Smooth muscle cell (in vitro differentiated cells): ENCODE measurements around the gene MUC2. TPM values are rescaled to one million over a fixed set of nuclear protein-coding genes. Genes with fewer than 3 reads are reported as not detected.

Experiments
- DNase-seq: peaks from one replicate; lab custom pipeline; 2025; ENCODE audit not compliant: unreplicated experiment; lab: John Stamatoyannopoulos, UW
- H2AFZ ChIP-seq: fragments of 200-600 bp; sonication (generic); 2 replicates; pipeline ENCODE4 v1.6.0; 2016; ENCODE audit warnings: antibody characterized with exemption, low read depth, mild to moderate bottlenecking
- H3F3A ChIP-seq: fragments of 200-600 bp; sonication (generic); 2 replicates; pipeline ENCODE4 v1.6.0; 2017; ENCODE audit warnings: antibody characterized with exemption, low read depth
- H3K27ac ChIP-seq: fragments of 200-600 bp; sonication (generic); 2 replicates; pipeline ENCODE4 v1.5.1; 2016; ENCODE audit warnings: low read depth, mild to moderate bottlenecking
- H3K27me3 ChIP-seq: fragments of 200-600 bp; sonication (generic); 2 replicates; pipeline ENCODE4 v1.6.1; 2016; ENCODE audit warnings: low read depth, mild to moderate bottlenecking
- H3K36me3 ChIP-seq: fragments of 200-600 bp; sonication (generic); 2 replicates; pipeline ENCODE4 v1.5.1; 2016; ENCODE audit warnings: low read depth
- H3K4me1 ChIP-seq: fragments of 200-600 bp; sonication (generic); 2 replicates; pipeline ENCODE4 v1.5.1; 2016; ENCODE audit warnings: low read depth
- H3K4me2 ChIP-seq: fragments of 200-600 bp; sonication (generic); 2 replicates; pipeline ENCODE4 v1.6.0; 2016; ENCODE audit warnings: mild to moderate bottlenecking
- H3K4me3 ChIP-seq: fragments of 200-600 bp; sonication (generic); 2 replicates; pipeline ENCODE4 v1.5.1; 2016; ENCODE audit warnings: mild to moderate bottlenecking
- H3K79me2 ChIP-seq: fragments of 200-600 bp; sonication (generic); 2 replicates; pipeline ENCODE4 v1.6.0; 2016; ENCODE audit warnings: low read depth, mild to moderate bottlenecking
- H3K9ac ChIP-seq: fragments of 200-600 bp; sonication (generic); 2 replicates; pipeline ENCODE4 v1.6.0; 2016; ENCODE audit warnings: low read depth
- H3K9me3 ChIP-seq: fragments of 200-600 bp; sonication (generic); replicated peaks from 2 replicates; pipeline ENCODE4 v1.5.1; 2016; ENCODE audit warnings: low read depth
- H4K20me1 ChIP-seq: fragments of 200-600 bp; sonication (generic); 2 replicates; pipeline ENCODE4 v1.6.0; 2016; ENCODE audit warnings: low read depth
- WGBS: methylation state at CpG from one replicate; pipeline ENCODE4 v1.1.7; 2016; ENCODE audit warnings: low lambda C conversion rate; 5-methylcytosine and 5-hydroxymethylcytosine counted together
- polyA plus RNA-seq: library from polyadenylated mRNA; unstranded; fragments of >200 nt; fragmentation: Nextera tagmentation; extraction: Ambion mirVana; gene quantifications from 2 replicates; pipeline ENCODE4 v1.2.1, GENCODE V29; 2016
- total RNA-seq: library from RNA; depleted of rRNA; stranded (reverse); fragments of >200 nt; gene quantifications from 2 replicates; pipeline ENCODE4 v1.2.3, GENCODE V29; 2014
- TF ChIP-seq, protein P1 (sequence below): fragments of 200-600 bp; sonication (generic); IDR thresholded peaks from 2 replicates; pipeline ENCODE4 v1.5.1; 2017; ENCODE audit warnings: borderline replicate concordance, mild to moderate bottlenecking, antibody characterized with exemption; ENCODE audit not compliant: insufficient read depth, poor library complexity, severe bottlenecking

Gene MUC2
- total and polyA plus RNA-seq, 2 experiments from 2014 or later = not detected

- no peak overlapping the region for H3K4me2 ChIP-seq
- no peaks in the 10 kb centered on the region for H4K20me1 ChIP-seq
- peaks cover 11% of the 10 kb centered on the region for H3K4me1 ChIP-seq
- no peaks in the 10 kb centered on the region for H3K27me3 ChIP-seq
- WGBS = 74% methylated on average over 11 of the region's 13 CpGs
- H3K27ac ChIP-seq = no peak overlapping the region
- H3K9ac ChIP-seq = no peak overlapping the region
- no peaks in the 10 kb centered on the region for H3K9me3 ChIP-seq
- no peaks in the 10 kb centered on the region for H3K79me2 ChIP-seq
- H3K36me3 ChIP-seq = no peaks in the 10 kb centered on the region
- no peak for DNase-seq
- no peaks in the 10 kb centered on the region for H3F3A ChIP-seq
- TF ChIP-seq, protein P1, sequence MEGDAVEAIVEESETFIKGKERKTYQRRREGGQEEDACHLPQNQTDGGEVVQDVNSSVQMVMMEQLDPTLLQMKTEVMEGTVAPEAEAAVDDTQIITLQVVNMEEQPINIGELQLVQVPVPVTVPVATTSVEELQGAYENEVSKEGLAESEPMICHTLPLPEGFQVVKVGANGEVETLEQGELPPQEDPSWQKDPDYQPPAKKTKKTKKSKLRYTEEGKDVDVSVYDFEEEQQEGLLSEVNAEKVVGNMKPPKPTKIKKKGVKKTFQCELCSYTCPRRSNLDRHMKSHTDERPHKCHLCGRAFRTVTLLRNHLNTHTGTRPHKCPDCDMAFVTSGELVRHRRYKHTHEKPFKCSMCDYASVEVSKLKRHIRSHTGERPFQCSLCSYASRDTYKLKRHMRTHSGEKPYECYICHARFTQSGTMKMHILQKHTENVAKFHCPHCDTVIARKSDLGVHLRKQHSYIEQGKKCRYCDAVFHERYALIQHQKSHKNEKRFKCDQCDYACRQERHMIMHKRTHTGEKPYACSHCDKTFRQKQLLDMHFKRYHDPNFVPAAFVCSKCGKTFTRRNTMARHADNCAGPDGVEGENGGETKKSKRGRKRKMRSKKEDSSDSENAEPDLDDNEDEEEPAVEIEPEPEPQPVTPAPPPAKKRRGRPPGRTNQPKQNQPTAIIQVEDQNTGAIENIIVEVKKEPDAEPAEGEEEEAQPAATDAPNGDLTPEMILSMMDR = no peak
- H3K4me3 ChIP-seq = no peak overlapping the region
- H2AFZ ChIP-seq = no peak overlapping the region
Observed at GRCh38 chr11:1073261-1073724, 1.4 kb upstream of the MUC2 start.

DNA sequence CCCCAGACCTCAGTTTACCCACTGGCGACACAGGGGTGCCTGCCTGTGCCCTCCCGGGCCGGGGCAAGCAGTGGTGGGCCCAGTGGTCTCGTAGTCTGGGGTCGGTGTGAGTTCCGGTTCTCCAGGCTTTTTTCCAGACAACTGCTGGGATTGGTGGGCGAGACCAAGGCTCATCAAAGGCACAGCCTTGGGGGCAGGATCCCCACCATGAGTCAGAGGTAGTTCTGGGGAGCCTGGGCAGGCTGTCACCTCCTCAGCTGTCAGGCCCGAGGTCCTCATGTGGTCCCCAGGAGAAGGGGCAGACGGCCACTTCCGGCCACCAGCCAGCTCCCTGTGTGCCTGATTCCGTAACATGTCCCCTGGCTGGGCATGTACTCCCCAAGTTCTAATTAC, 827 bp upstream of the MUC2 start:
- Histone ChIP-seq H3F3A (no peaks in the 10 kb centered on the region), H3K4me1 (peaks cover 11% of the 10 kb centered on the region), H4K20me1 (no peaks in the 10 kb centered on the region), H2AFZ (no peak overlapping the region), H3K79me2 (no peaks in the 10 kb centered on the region), H3K9ac (no peak overlapping the region), H3K4me3 (no peak overlapping the region), H3K9me3 (no peaks in the 10 kb centered on the region), H3K27me3 (no peaks in the 10 kb centered on the region), H3K36me3 (no peaks in the 10 kb centered on the region), H3K27ac (no peak overlapping the region), H3K4me2 (no peak overlapping the region)
- DNase-seq = no peak
- WGBS = 92% methylated on average over 11 of the region's 11 CpGs
- TF ChIP-seq, protein P1 = no peak

DNA sequence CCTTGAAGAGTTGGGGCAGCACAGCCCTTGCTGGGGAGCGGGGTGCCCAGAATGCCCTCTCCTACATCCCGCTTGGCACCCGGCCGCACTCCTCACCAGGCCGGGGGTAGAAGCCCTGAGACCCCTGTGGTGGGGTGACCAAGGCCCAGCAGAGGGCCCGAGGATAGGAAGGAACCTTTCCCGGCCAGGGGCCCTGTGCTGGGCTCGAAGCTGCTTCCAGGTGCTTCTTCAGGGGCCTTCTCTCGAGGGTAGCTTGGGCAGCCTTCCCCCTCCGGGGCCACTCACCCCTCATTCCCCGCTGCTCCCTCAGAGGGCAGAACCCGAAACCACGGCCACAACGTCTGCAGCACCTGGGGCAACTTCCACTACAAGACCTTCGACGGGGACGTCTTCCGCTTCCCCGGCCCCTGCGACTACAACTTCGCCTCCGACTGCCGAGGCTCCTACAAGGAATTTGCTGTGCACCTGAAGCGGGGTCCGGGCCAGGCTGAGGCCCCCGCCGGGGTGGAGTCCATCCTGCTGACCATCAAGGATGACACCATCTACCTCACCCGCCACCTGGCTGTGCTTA, 752 bp downstream of the MUC2 start:
- no peak overlapping the region for H3K4me3 ChIP-seq
- H3K27ac ChIP-seq = no peak overlapping the region
- DNase-seq = no peak
- no peak overlapping the region for H2AFZ ChIP-seq
- H3K79me2 ChIP-seq = no peaks in the 10 kb centered on the region
- H3K9me3 ChIP-seq = no peaks in the 10 kb centered on the region
- no peak overlapping the region for H3K4me2 ChIP-seq
- H4K20me1 ChIP-seq = no peaks in the 10 kb centered on the region
- H3K27me3 ChIP-seq = no peaks in the 10 kb centered on the region
- no peaks in the 10 kb centered on the region for H3K36me3 ChIP-seq
- H3F3A ChIP-seq = no peaks in the 10 kb centered on the region
- H3K9ac ChIP-seq = no peak overlapping the region
- 94% methylated on average over 28 of the region's 28 CpGs for WGBS
- H3K4me1 ChIP-seq = peaks cover 11% of the 10 kb centered on the region
- TF ChIP-seq, protein P1 = no peak

DNA sequence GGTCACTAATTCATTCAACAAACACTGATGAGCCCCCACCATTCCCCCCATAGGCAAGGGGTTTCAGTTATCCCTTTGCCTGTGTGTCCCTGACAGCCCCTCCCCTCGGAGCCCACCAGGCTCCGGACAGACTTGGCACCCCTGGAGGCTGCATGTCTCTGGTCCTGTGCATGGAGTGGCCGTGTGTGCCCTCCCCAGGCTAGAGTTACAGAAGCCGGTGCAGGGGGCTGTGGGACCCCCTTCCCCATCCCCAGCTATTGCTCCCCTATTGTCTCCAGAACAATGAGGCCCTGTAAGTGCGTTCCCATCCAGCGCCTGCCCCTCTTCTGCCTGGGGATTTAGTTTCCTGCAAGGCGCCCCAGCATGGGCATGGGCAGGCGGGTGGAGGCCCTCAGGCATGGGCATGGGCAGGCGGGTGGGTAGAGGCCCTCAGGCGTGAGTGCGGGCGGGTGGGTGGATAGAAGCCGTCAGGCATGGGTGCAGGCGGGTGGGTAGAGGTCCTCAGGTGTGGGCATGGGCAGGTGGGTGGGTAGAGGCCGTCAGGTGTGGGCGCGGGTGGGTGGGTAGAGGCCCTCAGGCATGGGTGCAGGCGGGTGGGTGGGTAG, 1.5 kb downstream of the MUC2 start:
- peaks cover 11% of the 10 kb centered on the region for H3K4me1 ChIP-seq

More for the DNA sequence above, 1.5 kb downstream of the MUC2 start:
- Histone ChIP-seq H3K9me3 (no peaks in the 10 kb centered on the region), H2AFZ (no peak overlapping the region), H3K79me2 (no peaks in the 10 kb centered on the region), H3K27me3 (no peaks in the 10 kb centered on the region), H3K27ac (no peak overlapping the region), H3K4me3 (no peak overlapping the region), H3K9ac (no peak overlapping the region), H3K36me3 (no peaks in the 10 kb centered on the region), H4K20me1 (no peaks in the 10 kb centered on the region), H3K4me2 (no peak overlapping the region), H3F3A (no peaks in the 10 kb centered on the region)
- 75% methylated on average over 11 of the region's 18 CpGs for WGBS
- TF ChIP-seq, protein P1 = no peak
- DNase-seq = no peak
